Transverse colon (tissue), 4 donors: ENCODE measurements around the gene GALNT8. TPM values are rescaled to one million over a fixed set of nuclear protein-coding genes. Genes with fewer than 3 reads are reported as not detected.
"Not testable (repeated sequence)": the region's sequence is repeated elsewhere in the genome, so short reads cannot be mapped to it uniquely, and the experiment has no call there.

Experiments used
- DNase-seq: peaks from one replicate; pipeline ENCODE4 v3.0.0-alpha.2; 2019
- H3K27ac ChIP-seq, 4 donors: fragments of 200-600 bp; sonication (generic); 2 replicates each; pipeline ENCODE4 v1.5.1; 2016 to 2018; ENCODE audit warnings: inconsistent platforms in 4 of 4
- H3K27me3 ChIP-seq: fragments of 200-600 bp; sonication (generic); 2 replicates; pipeline ENCODE4 v1.5.1; 2017; ENCODE audit warnings: inconsistent platforms
- H3K36me3 ChIP-seq, 4 donors: fragments of 200-600 bp; sonication (generic); 2 replicates each; pipeline ENCODE4 v1.5.1; 2017 to 2019; ENCODE audit warnings: inconsistent platforms in 4 of 4
- H3K4me1 ChIP-seq, 4 donors: fragments of 200-600 bp; sonication (generic); 2 replicates each; pipeline ENCODE4 v1.5.1; 2017 to 2020; ENCODE audit warnings: inconsistent platforms in 4 of 4
- H3K4me3 ChIP-seq, 4 donors: fragments of 200-600 bp; sonication (generic); 1 replicate in 1 of 4; 2 replicates in 3 of 4; pipeline versions ENCODE4 v1.5.1 to v1.6.1; 2017 to 2019; ENCODE audit warnings: inconsistent platforms in 4 of 4
- H3K9me3 ChIP-seq, 2 donors: fragments of 200-600 bp; sonication (generic); 2 replicates each; pipeline ENCODE4 v1.5.1; 2017 to 2019; ENCODE audit warnings: inconsistent platforms in 2 of 2
- CTCF ChIP-seq, 5 experiments: fragments of 200-600 bp in 3 of 5; fragments of 450-650 bp in 2 of 5; sonication (generic) in 3 of 5; IDR thresholded peaks; 1 replicate in 2 of 5; 2 replicates in 3 of 5; pipeline ENCODE4 v1.5.1; 2016 to 2017; ENCODE audit warnings: antibody characterized with exemption in 5 of 5, inconsistent platforms in 3 of 5, mild to moderate bottlenecking in 2 of 5, moderate library complexity in 1 of 5
- EP300 ChIP-seq: sonication (generic); formaldehyde crosslinking; IDR thresholded peaks from one replicate; pipeline ENCODE4 v1.6.1; 2017; ENCODE audit warnings: antibody characterized with exemption, low read depth
- POLR2A ChIP-seq: fragments of 450-650 bp; IDR thresholded peaks from one replicate; pipeline ENCODE4 v1.6.1; 2016; ENCODE audit warnings: antibody characterized with exemption, mild to moderate bottlenecking, moderate library complexity
- POLR2AphosphoS5 ChIP-seq, 3 donors: sonication (generic); formaldehyde crosslinking; IDR thresholded peaks; one replicate each; pipeline ENCODE4 v1.6.1; 2016; ENCODE audit warnings: antibody characterized with exemption in 3 of 3
- WGBS, 2 donors: methylation state at CpG; one replicate each; pipeline ENCODE4 v1.1.5; 2018; ENCODE audit warnings: low coverage in 1 of 2; 5-methylcytosine and 5-hydroxymethylcytosine counted together
- in situ Hi-C, 4 donors: fragments of 200-750 bp; cut with MboI; loops; one replicate each; pipeline versions ENCODE4 v1.15.0 to v1.15.1; 2017; ENCODE audit warnings: low sequenced_read_pairs in 3 of 4, low pct_ligation_motif_present in 1 of 4, low pct_unique_long_range_greater_than_20kb in 1 of 4
- intact Hi-C: fragments of 100-400 bp; cut with DNase I; formaldehyde crosslinking; loops from one replicate; pipeline ENCODE4 v1.15.1; 2023; ENCODE audit warnings: low total_unique reads
- total RNA-seq, 4 donors: library from RNA; depleted of rRNA; stranded (reverse); fragments of >200 nt; gene quantifications; one replicate each; pipeline ENCODE4 v1.1.0, GENCODE V29; 2016

The GALNT8 gene
- total RNA-seq, 4 donors from 2014 or later: 3.5 to 43.2 (median 14.2) TPM

GRCh38 chr12:4720637-4720995 is 416 bp downstream of the GALNT8 start:
- Histone ChIP-seq H3K9me3 (no peaks in the 10 kb centered on the region), H3K27ac (peak overlapping the region; percentile 81 to 87 (median 84)), H3K4me1 (peaks cover 0 to 15% (median 11%) of the 10 kb centered on the region in 4 donors), H3K4me3 (peak overlapping the region in 3 of 4 donors; percentile 4 to 29 (median 19)), H3K36me3 (no peaks in the 10 kb centered on the region), H3K27me3 (no peaks in the 10 kb centered on the region)
- peak; percentile 32 for DNase-seq
- WGBS, 2 donors: 23 to 33% methylated on average over 2 to 4 of the region's 4 CpGs
- TF ChIP-seq POLR2A: no peak
- TF ChIP-seq POLR2AphosphoS5 (IDR thresholded peaks at IDR 0.05): peak in 1 of 3 donors; percentile 28
- in situ Hi-C loops (no loop called here), intact Hi-C loops (no loop called here)

GRCh38 chr12:4721587-4721986 is 1.4 kb downstream of the GALNT8 start:
- H3K27me3 ChIP-seq, DNase-seq, H3K9me3 ChIP-seq, in situ Hi-C loops, H3K4me3 ChIP-seq, intact Hi-C loops, H3K36me3 ChIP-seq: not testable (repeated sequence)
- WGBS, 2 donors: 47 to 51% methylated on average over 3 to 11 of the region's 11 CpGs
- peaks cover 0 to 15% (median 11%) of the 10 kb centered on the region in 4 donors for H3K4me1 ChIP-seq
- H3K27ac ChIP-seq: peak overlapping the region in 3 of 4 donors; percentile 20 to 71 (median 50)

GRCh38 chr12:4723226-4723625 is 3.0 kb downstream of the GALNT8 start:
- in situ Hi-C loops: no loop called here
- 79 to 93% methylated on average over 2 to 3 of the region's 3 CpGs for WGBS, 2 donors
- no peaks in the 10 kb centered on the region for H3K27me3 ChIP-seq
- H3K4me1 ChIP-seq: peaks cover 0 to 15% (median 11%) of the 10 kb centered on the region in 4 donors
- no peaks in the 10 kb centered on the region for H3K9me3 ChIP-seq
- DNase-seq: peak; percentile 44
- no peak overlapping the region for H3K4me3 ChIP-seq
- intact Hi-C loops: no loop called here
- H3K27ac ChIP-seq: peak overlapping the region in 3 of 4 donors; percentile 46 to 71 (median 50)
- no peaks in the 10 kb centered on the region for H3K36me3 ChIP-seq
- TF ChIP-seq EP300 (no peak), POLR2AphosphoS5 (IDR thresholded peaks at IDR 0.05) (peak in 2 of 3 donors; percentile 18 to 21)

- H3K4me3 ChIP-seq: no peak overlapping the region
These were observed 4.9 kb downstream of the GALNT8 start for GRCh38 chr12:4725057-4725456.

GRCh38 chr12:4734625-4735340 is 14.6 kb downstream of the GALNT8 start:
- intact Hi-C loops: no loop called here
- peak overlapping the region in 2 of 4 donors; percentile 1 to 50 for H3K27ac ChIP-seq
- H3K4me3 ChIP-seq: peak overlapping the region in 3 of 4 donors; percentile 1 to 23 (median 1)
- DNase-seq: no peak
- H3K4me1 ChIP-seq: no peaks in the 10 kb centered on the region
- no peaks in the 10 kb centered on the region for H3K27me3 ChIP-seq
- H3K9me3 ChIP-seq: no peaks in the 10 kb centered on the region
- WGBS, 2 donors: 76 to 78% methylated on average over 2 to 4 of the region's 4 CpGs
- TF ChIP-seq POLR2A: no peak
- TF ChIP-seq POLR2AphosphoS5 (IDR thresholded peaks at IDR 0.05): no peak
- no peak for TF ChIP-seq EP300
- no peak for TF ChIP-seq CTCF (IDR thresholded peaks at IDR 0.05)
- H3K36me3 ChIP-seq: no peaks in the 10 kb centered on the region
- in situ Hi-C loops: no loop called here

More at GRCh38 chr12:4725057-4725456, 4.9 kb downstream of the GALNT8 start:
- 83 to 96% methylated on average over 2 to 3 of the region's 3 CpGs for WGBS, 2 donors
- Histone ChIP-seq H3K36me3 (no peaks in the 10 kb centered on the region), H3K4me1 (peaks cover 0 to 9% (median 6%) of the 10 kb centered on the region in 4 donors), H3K9me3 (no peaks in the 10 kb centered on the region), H3K27ac (no peak overlapping the region), H3K27me3 (no peaks in the 10 kb centered on the region)
- DNase-seq: no peak
- TF ChIP-seq POLR2A: no peak
- TF ChIP-seq EP300: no peak
- TF ChIP-seq CTCF (IDR thresholded peaks at IDR 0.05): no peak
- TF ChIP-seq POLR2AphosphoS5 (IDR thresholded peaks at IDR 0.05): no peak
- intact Hi-C loops: no loop called here
- in situ Hi-C loops: no loop called here
